Glomerular visceral epithelial cell (primary cell): ENCODE measurements around the gene RGL3.
"Not testable (repeated sequence)": the region's sequence is repeated elsewhere in the genome, so short reads cannot be mapped to it uniquely, and the experiment has no call there.

Experiments
- DNase-seq: peaks from one replicate; pipeline ENCODE4 v3.0.0-alpha.2; 2016; ENCODE audit errors: extremely low spot score

Gene RGL3

GRCh38 chr19:11382898-11383705 is 36.0 kb downstream of the RGL3 start:
- peak; percentile 43 for DNase-seq

DNA sequence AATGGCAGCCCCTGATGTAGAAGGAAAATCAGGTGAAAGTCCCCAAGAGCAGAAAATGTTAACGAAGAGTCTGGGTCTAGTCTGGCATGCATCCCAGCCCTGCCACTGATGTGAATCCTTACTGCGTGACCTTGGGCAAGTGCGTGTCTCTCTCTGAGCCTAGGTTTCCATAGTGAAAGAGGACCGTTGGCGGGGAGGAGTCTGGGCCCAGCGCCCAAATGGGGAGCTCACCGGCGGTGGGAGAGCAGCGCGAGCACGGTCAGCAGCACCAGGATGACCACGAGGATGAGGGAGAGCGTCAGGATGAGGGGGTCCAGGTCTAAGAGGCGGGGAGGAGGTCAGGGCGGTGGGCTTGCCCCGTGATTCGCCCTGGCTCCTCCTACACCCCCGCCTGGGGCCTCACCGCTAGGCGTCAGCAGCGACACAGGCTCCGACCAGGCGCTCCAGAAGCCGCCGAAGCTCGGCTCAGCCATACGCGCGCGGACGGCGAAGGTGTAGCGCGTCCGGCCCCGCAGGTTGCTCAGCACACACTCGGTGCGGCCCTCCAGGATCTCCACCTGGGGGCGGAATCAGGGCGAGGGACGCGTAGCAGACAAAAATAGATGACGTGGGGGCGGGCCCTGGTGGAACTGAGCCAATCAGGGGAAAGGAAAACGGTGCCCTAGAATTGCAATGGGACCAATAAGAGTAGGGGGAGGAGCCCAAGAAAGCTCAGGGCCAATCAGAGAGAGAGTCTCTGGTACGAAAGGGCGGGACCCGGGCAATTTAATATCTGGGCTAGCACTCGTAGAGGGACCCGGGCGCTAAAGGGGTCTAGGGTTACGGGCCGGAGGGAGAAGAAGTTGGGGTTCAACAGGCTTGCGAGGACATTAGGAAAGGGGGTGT is 38.2 kb downstream of the RGL3 start:
- DNase-seq = peak; percentile 99

GRCh38 chr19:11379857-11380350 is 39.2 kb downstream of the RGL3 start:
- no peak for DNase-seq

GRCh38 chr19:11379269-11379845 is 39.8 kb downstream of the RGL3 start:
- not testable (repeated sequence) for DNase-seq

GRCh38 chr19:11378319-11379189 is 40.6 kb downstream of the RGL3 start:
- DNase-seq = peak; percentile 76

DNA sequence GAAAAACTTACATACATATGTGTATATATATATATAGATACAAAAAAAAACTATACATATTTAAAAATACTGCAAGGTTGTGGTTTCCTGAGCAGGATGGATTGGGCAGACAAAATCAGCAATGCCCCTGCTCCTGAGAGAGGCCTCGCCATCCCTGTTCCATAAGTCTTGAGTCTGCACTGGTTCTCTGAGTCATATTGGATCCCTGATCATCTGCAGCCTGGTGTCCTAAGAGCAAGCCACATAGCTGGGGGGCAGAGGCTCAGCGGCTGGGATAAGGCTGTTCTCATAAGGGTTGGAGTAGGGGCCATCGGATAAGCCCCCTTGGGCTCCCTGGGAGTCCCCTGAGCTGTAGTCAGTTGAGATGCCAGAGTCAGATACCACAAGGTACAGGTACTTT is 41.4 kb downstream of the RGL3 start:
- DNase-seq = peak; percentile 27

- DNase-seq = peak; percentile 83
Measured at GRCh38 chr19:11377237-11377636, 41.9 kb downstream of the RGL3 start.

DNA sequence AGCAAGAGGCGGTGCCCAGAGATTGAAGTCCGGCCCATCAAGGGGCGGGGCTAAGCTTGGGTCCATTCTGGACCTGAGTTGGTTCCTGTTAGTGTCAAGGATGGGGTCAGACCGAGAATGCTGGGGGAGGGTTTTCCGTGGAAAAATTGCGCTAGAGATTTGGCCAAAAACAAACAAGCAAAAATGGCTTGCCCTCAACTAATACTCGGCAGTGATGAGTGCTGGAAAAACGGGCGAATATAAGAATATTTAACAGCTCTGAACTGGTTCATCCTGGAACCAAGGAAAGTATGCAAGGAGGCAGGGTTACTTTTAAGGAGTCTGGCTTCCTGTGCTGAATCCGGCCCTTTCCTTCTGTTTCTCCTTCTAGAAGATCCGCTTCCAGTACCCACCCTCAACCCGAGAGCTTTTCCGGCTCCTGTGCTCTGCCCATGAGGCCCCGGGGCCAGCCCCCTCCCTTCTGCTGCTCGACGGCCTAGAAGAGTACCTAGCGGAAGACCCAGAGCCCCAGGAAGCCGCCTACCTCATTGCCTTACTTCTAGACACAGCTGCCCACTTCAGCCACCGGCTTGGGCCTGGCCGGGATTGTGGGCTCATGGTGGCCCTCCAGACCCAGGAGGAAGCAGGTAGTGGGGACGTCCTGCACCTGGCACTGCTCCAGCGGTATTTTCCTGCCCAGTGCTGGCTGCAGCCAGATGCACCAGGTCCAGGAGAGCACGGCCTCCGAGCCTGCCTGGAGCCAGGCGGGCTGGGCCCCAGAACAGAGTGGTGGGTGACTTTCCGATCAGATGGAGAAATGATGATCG is 43.8 kb downstream of the RGL3 start:
- DNase-seq = peak; percentile 52

DNA sequence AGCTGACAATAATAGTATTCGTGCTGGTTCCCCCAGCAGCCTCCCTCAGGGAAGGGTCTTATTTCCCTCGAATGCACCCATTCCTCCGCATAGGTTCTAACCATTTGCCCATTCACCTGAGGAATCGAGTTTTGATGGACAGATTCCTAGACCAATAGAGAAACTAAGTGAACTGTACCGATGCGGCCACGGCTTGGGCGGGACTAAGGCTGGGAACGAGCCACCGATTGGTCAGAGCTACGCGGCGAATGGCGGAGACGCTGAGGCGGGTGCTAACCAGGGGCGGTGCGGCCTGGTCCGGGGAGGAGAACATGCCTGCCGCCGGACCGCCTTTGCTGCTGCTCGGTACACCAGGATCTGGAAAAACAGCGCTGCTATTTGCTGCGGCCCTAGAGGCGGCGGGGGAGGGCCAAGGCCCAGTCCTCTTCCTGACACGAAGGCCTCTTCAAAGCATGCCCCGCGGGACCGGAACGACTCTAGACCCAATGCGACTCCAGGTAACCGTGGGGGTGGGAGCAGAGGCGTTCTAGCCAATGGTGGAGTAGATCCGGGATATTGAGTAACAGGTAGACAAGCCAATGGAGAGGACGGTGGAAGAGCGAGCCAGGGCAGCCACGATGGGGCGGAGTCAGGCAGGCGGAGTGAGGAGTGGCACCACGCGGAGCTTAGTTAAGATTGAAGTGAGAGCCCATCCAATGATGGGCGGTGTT is 44.5 kb downstream of the RGL3 start, which contains the start of gene SWSAP1:
Gene SWSAP1 (plus strand): TSS at position 234 of the 710 bp plus-strand sequence. CDS start 15 bp downstream, at position 249.
- peak; percentile 100 for DNase-seq

DNA sequence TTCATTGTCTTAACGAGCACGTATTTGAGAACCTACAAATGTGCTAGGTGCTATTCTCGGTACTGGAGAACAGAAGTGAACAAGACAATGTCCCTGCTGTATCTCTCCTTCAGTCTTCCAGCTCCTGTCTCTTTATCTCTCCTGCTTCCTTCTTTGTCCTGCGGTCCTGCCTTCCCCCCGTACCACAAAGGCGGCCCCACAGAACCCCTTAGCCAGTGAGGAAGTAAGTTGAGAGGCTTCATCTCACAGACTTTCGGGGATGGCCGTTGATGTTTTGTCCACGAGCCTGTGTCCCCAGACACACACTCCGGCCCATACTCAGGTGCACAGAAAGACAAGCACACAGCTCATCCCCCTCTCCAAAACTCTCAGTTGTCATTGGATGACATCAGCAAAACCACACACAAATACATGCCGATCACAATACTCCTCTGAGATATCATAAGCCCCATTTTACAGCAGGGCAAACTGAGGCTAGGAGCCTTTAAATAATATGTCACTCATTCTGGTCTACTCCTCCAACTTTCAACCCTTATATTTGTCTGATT is 45.2 kb downstream of the RGL3 start:
- no peak for DNase-seq

- DNase-seq = no peak
Measured at GRCh38 chr19:11373166-11373884, 45.8 kb downstream of the RGL3 start.

- DNase-seq = no peak
Measured at GRCh38 chr19:11370744-11371143, 48.4 kb downstream of the RGL3 start.

DNA sequence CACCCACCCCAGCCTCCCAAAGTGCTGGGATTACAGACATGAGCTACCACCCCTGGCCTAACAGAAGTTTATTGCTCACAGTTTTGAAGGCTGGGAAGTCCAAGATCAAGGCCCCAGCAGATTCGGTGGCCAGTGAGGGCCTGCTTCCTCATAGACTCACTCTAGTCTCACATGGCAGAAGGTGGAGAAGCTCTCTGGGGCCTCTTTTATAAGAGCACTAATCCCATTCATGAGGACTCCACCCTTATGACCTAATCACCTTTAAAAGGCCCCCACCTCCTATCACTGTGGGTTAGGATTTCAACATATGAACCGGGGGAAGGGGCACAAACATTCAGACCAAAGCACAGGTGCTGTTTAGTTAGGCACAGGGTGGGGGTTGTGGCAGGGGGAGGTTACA is 51.6 kb downstream of the RGL3 start:
- no peak for DNase-seq

DNA sequence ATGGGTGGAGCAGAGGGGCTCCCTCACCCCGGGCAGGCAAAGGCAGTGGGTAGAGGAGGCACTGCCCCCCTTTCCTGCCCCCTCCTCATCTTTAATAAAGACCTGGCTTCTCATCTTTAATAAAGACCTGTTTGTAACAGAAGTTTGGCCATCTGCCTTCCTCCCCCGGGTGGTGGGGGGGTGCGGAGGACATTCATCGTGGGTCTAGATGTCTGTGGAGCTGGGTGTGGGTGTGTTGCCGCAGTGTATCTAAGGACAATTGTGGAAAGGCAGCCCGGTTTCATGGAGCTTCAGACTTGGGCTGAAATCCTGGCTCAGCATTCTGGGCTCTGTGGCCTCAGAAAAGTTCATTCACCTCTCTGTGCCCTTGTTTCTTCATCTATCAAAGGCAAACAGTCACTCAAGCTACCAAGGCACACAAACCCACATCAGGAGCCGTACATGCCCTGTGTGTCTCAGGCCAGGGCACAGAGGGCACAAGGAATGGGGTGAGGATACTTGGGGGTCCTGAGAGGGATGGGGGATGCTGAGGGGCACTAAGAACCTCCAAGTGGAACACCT is 53.5 kb downstream of the RGL3 start:
- DNase-seq = no peak

GRCh38 chr19:11364935-11365334 is 54.2 kb downstream of the RGL3 start:
- no peak for DNase-seq

- DNase-seq = no peak
Measured at GRCh38 chr19:11364296-11364904, 54.7 kb downstream of the RGL3 start.

GRCh38 chr19:11363881-11364280 is 55.2 kb downstream of the RGL3 start:
- no peak for DNase-seq
